OCI-LY3 (cell line): ENCODE data around the gene RORC.

ENCODE experiments used
- H2AFZ ChIP-seq: fragments of 200-600, 300-600 bp; shearing (Covaris generic); 2 replicates; pipeline ENCODE4 v1.6.0; 2014; ENCODE audit warnings: antibody characterized with exemption, low read depth, low read length
- H3K27ac ChIP-seq: fragments of 200-600, 300-600 bp; sonication (generic); 2 replicates; pipeline ENCODE4 v1.5.1; 2014; ENCODE audit warnings: mild to moderate bottlenecking, low read length, moderate library complexity, mixed read lengths
- H3K27me3 ChIP-seq: fragments of 200-600, 300-600 bp; sonication (generic); 2 replicates; pipeline ENCODE4 v1.6.1; 2014; ENCODE audit warnings: low read depth, low read length, mixed read lengths
- H3K36me3 ChIP-seq: fragments of 200-600, 300-600 bp; sonication (generic); replicated peaks from 2 replicates; pipeline ENCODE3; 2014; ENCODE audit warnings: low read depth, low read length, mixed read lengths
- H3K4me1 ChIP-seq: fragments of 300-600, 200-600 bp; sonication (generic); 2 replicates; pipeline ENCODE4 v1.6.1; 2014; ENCODE audit warnings: low read length, mixed read lengths
- H3K4me2 ChIP-seq: fragments of 200-600, 300-600 bp; sonication (generic); 2 replicates; pipeline ENCODE4 v1.6.1; 2014; ENCODE audit warnings: low read length, mixed read lengths
- H3K4me3 ChIP-seq: fragments of 300-600, 200-600 bp; sonication (generic); 2 replicates; pipeline ENCODE4 v1.5.1; 2014; ENCODE audit warnings: antibody characterized with exemption, mild to moderate bottlenecking, low read length, moderate library complexity
- H3K79me2 ChIP-seq: fragments of 300-600, 200-600 bp; shearing (Covaris generic); 2 replicates; pipeline ENCODE4 v1.6.1; 2014; ENCODE audit warnings: mild to moderate bottlenecking, low read length, mixed read lengths
- H3K9ac ChIP-seq: fragments of 300-600, 200-600 bp; shearing (Covaris generic); 2 replicates; pipeline ENCODE4 v1.6.0; 2014; ENCODE audit warnings: mild to moderate bottlenecking, low read length, moderate library complexity
- H3K9me3 ChIP-seq: fragments of 200-600, 300-600 bp; shearing (Covaris generic); 2 replicates; pipeline ENCODE4 v1.6.1; 2014; ENCODE audit warnings: low read length, mixed read lengths; ENCODE audit not compliant: insufficient read depth
- H4K20me1 ChIP-seq: fragments of 200-600, 300-600 bp; sonication (generic); 2 replicates; pipeline ENCODE4 v1.6.1; 2016; ENCODE audit warnings: low read length, mixed read lengths; ENCODE audit not compliant: insufficient read depth
- CTCF ChIP-seq: fragments of 200-600, 300-600 bp; sonication (generic); IDR thresholded peaks from 2 replicates; pipeline ENCODE4 v1.5.1; 2014; ENCODE audit warnings: antibody characterized with exemption, low read length, low read depth
- EZH2phosphoT487 ChIP-seq: fragments of 200-600 bp; shearing (Covaris generic); IDR thresholded peaks from 2 replicates; pipeline ENCODE4 v1.6.1; 2018; ENCODE audit warnings: antibody characterized with exemption, mixed run types, low read depth

RORC gene

GRCh38 chr1:151801846-151802245, 29.8 kb downstream of the RORC start:
- H3K27ac ChIP-seq = no peak overlapping the region
- H3K27me3 ChIP-seq = peaks cover 65% of the 10 kb centered on the region
- no peaks in the 10 kb centered on the region for H3K36me3 ChIP-seq
- H2AFZ ChIP-seq = no peak overlapping the region
- no peaks in the 10 kb centered on the region for H3K9me3 ChIP-seq
- H3K4me1 ChIP-seq = peaks cover 5% of the 10 kb centered on the region; the same call in 1 of the 2 replicates
- H3K9ac ChIP-seq = no peak overlapping the region
- no peak overlapping the region for H3K4me2 ChIP-seq
- H3K79me2 ChIP-seq = no peaks in the 10 kb centered on the region
- TF ChIP-seq CTCF = no peak
- no peak for TF ChIP-seq EZH2phosphoT487
- no peak overlapping the region for H3K4me3 ChIP-seq
- H4K20me1 ChIP-seq = no peaks in the 10 kb centered on the region

DNA sequence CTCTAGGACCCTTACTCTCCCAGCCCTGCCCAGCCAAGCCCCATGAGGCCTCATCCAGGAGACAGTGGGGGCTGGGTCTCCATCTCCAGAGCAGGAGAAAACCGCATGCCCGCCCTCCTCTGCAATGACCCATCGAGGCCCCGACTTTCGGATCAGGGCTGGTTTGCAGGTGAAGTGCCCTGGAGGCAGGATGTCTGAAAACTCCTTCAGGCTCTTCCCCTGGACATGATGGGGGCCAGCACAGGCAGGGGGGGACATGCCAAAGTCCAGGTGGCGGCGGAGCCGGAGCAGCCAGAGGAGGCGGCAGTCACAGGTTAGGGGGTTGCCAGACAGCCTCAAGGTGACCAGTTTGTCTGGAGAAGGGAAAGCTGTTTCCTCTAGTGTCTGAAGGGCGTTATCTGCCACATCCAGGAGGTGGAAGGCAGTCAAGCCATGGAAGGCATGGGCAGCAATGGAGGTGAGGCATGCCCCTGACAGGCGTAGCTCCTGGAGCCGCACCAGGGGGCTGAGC, 30.2 kb downstream of the RORC start:
- no peak for TF ChIP-seq CTCF
- no peak for TF ChIP-seq EZH2phosphoT487
- Histone ChIP-seq H4K20me1 (no peaks in the 10 kb centered on the region), H2AFZ (no peak overlapping the region), H3K9me3 (no peaks in the 10 kb centered on the region), H3K27ac (no peak overlapping the region), H3K79me2 (no peaks in the 10 kb centered on the region), H3K9ac (no peak overlapping the region), H3K36me3 (no peaks in the 10 kb centered on the region), H3K27me3 (peaks cover 68% of the 10 kb centered on the region), H3K4me1 (peaks cover 5% of the 10 kb centered on the region; the same call in 1 of the 2 replicates), H3K4me2 (no peak overlapping the region), H3K4me3 (no peak overlapping the region)

GRCh38 chr1:151800830-151801229, 30.8 kb downstream of the RORC start:
- H2AFZ ChIP-seq = no peak overlapping the region
- H3K4me1 ChIP-seq = peaks cover 5% of the 10 kb centered on the region; the same call in 1 of the 2 replicates

More at GRCh38 chr1:151800830-151801229, 30.8 kb downstream of the RORC start:
- H3K4me2 ChIP-seq = no peak overlapping the region
- no peak overlapping the region for H3K9ac ChIP-seq
- H3K9me3 ChIP-seq = no peaks in the 10 kb centered on the region
- H3K79me2 ChIP-seq = no peaks in the 10 kb centered on the region
- peaks cover 65% of the 10 kb centered on the region for H3K27me3 ChIP-seq
- TF ChIP-seq EZH2phosphoT487 (no peak), CTCF (no peak)
- no peak overlapping the region for H3K4me3 ChIP-seq
- H4K20me1 ChIP-seq = no peaks in the 10 kb centered on the region
- H3K27ac ChIP-seq = no peak overlapping the region
- H3K36me3 ChIP-seq = no peaks in the 10 kb centered on the region
